Lung (tissue), 12 donors: ENCODE measurements around the gene AUH. TPM values are rescaled to one million over a fixed set of nuclear protein-coding genes. Genes with fewer than 3 reads are reported as not detected.

Experiments used
- ATAC-seq: fragments of 200-7000 bp; cut with Tn5 transposase; one replicate; pipeline ENCODE4 v1.9.1; 2020; ENCODE audit warnings: moderate number of reproducible peaks; ENCODE audit not compliant: insufficient read depth, low FRiP score
- DNase-seq, 3 donors: peaks; one replicate each; pipeline ENCODE4 v3.0.0-alpha.2; 2013 to 2017
- H3K27ac ChIP-seq, 2 donors: one replicate each; pipeline ENCODE4 v1.5.1; 2013; ENCODE audit warnings: mild to moderate bottlenecking in 2 of 2, moderate library complexity in 2 of 2, control low read depth in 1 of 2, inconsistent platforms in 1 of 2, low read depth in 1 of 2, low read length in 1 of 2
- H3K27me3 ChIP-seq, 3 donors: one replicate each; pipeline ENCODE4 v1.5.1; 2013; ENCODE audit warnings: low read length in 2 of 3; ENCODE audit not compliant: control insufficient read depth in 3 of 3, insufficient read depth in 3 of 3
- H3K36me3 ChIP-seq, 4 donors: one replicate each; pipeline ENCODE4 v1.5.1; 2013; ENCODE audit warnings: low read length in 4 of 4, mild to moderate bottlenecking in 1 of 4, moderate library complexity in 1 of 4; ENCODE audit not compliant: control insufficient read depth in 4 of 4, insufficient read depth in 4 of 4
- H3K4me1 ChIP-seq, 5 donors: one replicate each; pipeline ENCODE4 v1.5.1; 2013; ENCODE audit warnings: low read length in 5 of 5, mild to moderate bottlenecking in 2 of 5, moderate library complexity in 1 of 5; ENCODE audit not compliant: control insufficient read depth in 5 of 5, insufficient read depth in 5 of 5
- H3K4me3 ChIP-seq: one replicate; pipeline ENCODE4 v1.5.1; 2013; ENCODE audit warnings: mild to moderate bottlenecking, control low read depth, moderate library complexity
- H3K9ac ChIP-seq, 2 donors: one replicate each; pipeline ENCODE4 v1.5.1; 2013; ENCODE audit warnings: low read length in 2 of 2, control low read depth in 1 of 2; ENCODE audit not compliant: insufficient read depth in 1 of 2
- H3K9me3 ChIP-seq, 4 donors: one replicate each; pipeline ENCODE4 v1.5.1; 2013; ENCODE audit warnings: low read length in 3 of 4, mild to moderate bottlenecking in 1 of 4, moderate library complexity in 1 of 4; ENCODE audit not compliant: control insufficient read depth in 4 of 4, insufficient read depth in 3 of 4
- CTCF ChIP-seq: IDR thresholded peaks from 2 replicates; pipeline ENCODE4 v1.5.1; 2012; ENCODE audit warnings: mild to moderate bottlenecking; ENCODE audit errors: control extremely low read depth, extremely low read depth
- WGBS, 2 donors: extraction: QIAGEN DNeasy Blood & Tissue Kit; methylation state at CpG; one replicate each; pipeline ENCODE4 v1.1.7; 2013; 5-methylcytosine and 5-hydroxymethylcytosine counted together
- polyA plus RNA-seq, 2 donors: library from polyadenylated mRNA; stranded (reverse); fragments of 200-250 nt; gene quantifications; one replicate each; pipeline ENCODE4 v1.2.1, GENCODE V29; 2013
- total RNA-seq, 2 donors: library from RNA; depleted of rRNA in 1 of 2; stranded (reverse); fragments of >200 nt in 1 of 2; gene quantifications; one replicate each; pipeline ENCODE4 v1.2.1, GENCODE V29; 2014 to 2021
- donor health status: control.
- donor health status: control.
- donor health status: Bipolar disorder and iron deficiency.
- donor health status: healthy.
- donor health status: DM: yes; HTN: yes; CAD: no.

AUH gene
- total and polyA plus RNA-seq, 4 donors, result 10.5 to 76.8 (median 16.2) TPM

DNA sequence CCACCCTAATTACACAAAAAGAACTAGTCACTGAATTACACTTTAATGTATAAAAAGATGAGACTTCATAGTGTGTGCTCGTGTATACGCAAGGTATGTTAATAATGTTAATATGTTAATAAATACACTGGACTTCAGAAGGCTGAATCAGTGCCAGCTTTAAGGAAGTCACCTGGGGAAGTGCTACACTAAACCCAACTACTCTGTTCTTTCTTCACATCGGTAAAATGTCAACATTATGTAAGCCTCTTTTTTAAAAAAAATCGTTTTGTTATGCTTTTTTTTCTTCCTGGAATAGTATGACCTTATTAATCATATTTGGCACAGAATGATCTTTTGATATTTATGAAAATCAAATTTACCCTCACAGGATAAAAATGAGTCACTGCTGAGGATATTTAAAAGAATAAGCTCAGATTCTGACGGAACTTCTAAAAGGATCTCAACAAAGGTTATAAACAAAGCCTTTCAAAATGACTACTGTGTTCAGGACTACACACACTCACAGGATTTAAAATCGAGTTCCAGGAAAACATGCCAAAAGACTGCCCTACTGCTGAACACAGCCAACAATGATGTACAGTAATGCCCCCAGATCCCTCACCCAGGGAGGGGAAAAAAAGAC, 75.9 kb downstream of the AUH start:
- ATAC-seq, result peak; percentile 27
- H3K27me3 ChIP-seq, result no peaks in the 10 kb centered on the region
- no peak for TF ChIP-seq CTCF
- H3K27ac ChIP-seq, result no peak overlapping the region
- WGBS, 2 donors, result 40 to 51% methylated on average over 6 of the region's 6 CpGs
- H3K9me3 ChIP-seq, result peaks cover 0 to 1% (median 0%) of the 10 kb centered on the region in 4 donors
- peaks cover 0 to 12% (median 2%) of the 10 kb centered on the region in 5 donors for H3K4me1 ChIP-seq
- peaks cover 0 to 3% (median 0%) of the 10 kb centered on the region in 4 donors for H3K36me3 ChIP-seq
- DNase-seq, result peak in 2 of 3 donors; percentile 23 to 40
- no peak overlapping the region for H3K9ac ChIP-seq
- H3K4me3 ChIP-seq, result no peak overlapping the region

DNA sequence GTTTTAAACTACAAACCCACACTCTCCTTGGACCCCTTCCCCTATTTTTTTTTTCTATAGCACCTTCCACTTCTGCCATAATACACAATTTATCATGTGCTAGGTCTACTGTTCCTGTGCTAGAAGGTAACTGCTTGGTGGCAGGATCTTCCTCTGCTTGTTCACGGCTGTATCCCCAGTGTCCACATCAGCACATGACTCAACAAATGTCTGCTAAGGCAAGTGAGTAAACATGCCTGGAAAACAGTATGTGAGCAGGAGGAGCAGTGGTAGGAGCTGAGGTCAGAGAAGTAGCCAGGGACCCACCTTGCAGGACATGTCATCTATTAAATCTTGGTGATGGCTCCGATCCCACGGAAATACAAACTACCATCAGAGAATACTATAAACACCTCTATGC, 79.4 kb downstream of the AUH start:
- no peak for ATAC-seq
- WGBS, 2 donors, result 94 to 99% methylated on average over 3 of the region's 3 CpGs

DNA sequence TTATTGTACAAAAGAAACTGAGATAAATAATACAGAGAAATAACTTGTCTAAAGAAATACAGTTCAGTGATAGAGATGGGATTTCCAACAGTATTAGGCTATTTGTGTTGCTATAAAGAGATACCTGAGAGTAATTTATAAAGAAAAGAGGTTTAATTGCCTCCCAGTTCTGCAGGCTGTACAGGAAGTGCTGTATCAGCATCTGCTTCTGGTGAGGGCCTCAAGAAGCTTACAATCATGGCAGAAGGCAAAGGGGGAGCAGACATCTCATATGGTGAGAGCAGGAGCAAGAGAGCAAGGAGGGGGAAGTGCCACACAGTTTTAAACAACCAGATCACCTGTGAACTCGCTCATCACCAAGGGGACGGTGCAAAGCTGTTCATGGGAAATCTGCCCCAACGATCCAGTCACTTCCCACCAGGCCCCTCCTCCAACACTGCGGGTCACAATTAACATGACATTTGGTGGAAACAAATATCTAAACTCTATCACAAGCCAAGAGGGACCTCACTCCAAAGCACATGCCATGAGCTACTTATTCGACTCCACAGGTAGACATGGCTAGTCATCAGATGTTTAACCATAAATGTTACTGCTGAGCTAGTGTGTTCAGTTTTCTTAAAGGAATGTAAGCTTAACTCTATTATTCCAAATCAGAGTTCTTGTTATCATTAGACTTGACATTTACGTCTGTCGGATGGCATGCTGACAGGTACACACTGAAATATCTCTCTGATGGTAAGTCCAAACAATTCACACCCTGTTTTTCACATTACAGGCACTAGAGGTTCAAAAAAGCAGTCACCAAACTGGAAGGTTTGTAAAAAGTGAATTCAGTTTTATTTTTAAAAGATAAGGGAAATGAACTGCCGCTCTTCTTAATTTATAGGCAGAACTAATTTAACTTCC, 82.2 kb downstream of the AUH start:
- Histone ChIP-seq H3K4me1 (peaks cover 0 to 12% (median 2%) of the 10 kb centered on the region in 5 donors), H3K27ac (no peak overlapping the region), H3K36me3 (no peaks in the 10 kb centered on the region), H3K9me3 (peaks cover 0 to 1% (median 0%) of the 10 kb centered on the region in 4 donors), H3K27me3 (no peaks in the 10 kb centered on the region), H3K9ac (no peak overlapping the region), H3K4me3 (no peak overlapping the region)
- TF ChIP-seq CTCF, result no peak
- DNase-seq (no peak), ATAC-seq (no peak)
- 96 to 98% methylated on average over 8 of the region's 8 CpGs for WGBS, 2 donors

More for the DNA sequence above, 79.4 kb downstream of the AUH start:
- no peak overlapping the region for H3K9ac ChIP-seq
- H3K27me3 ChIP-seq, result no peaks in the 10 kb centered on the region
- peaks cover 0 to 12% (median 2%) of the 10 kb centered on the region in 5 donors for H3K4me1 ChIP-seq
- no peak overlapping the region for H3K27ac ChIP-seq
- DNase-seq, result no peak
- H3K9me3 ChIP-seq, result peaks cover 0 to 1% (median 0%) of the 10 kb centered on the region in 4 donors
- H3K36me3 ChIP-seq, result no peaks in the 10 kb centered on the region
- TF ChIP-seq CTCF, result no peak
- H3K4me3 ChIP-seq, result no peak overlapping the region
